Bronchial epithelial cell (primary cell): ENCODE data around the gene RPS6KA6. TPM values are rescaled to one million over a fixed set of nuclear protein-coding genes. Genes with fewer than 3 reads are reported as not detected.

Experiments used
- DNase-seq: peaks from one replicate; pipeline ENCODE4 v3.0.0-alpha.2; 2010; ENCODE audit warnings: low read depth
- FAIRE-seq: peaks from 2 replicates; lab custom pipeline; 2011; peaks lifted over from hg19 to GRCh38; lab: Jason Lieb, UNC
- H3K27me3 ChIP-seq: 2 replicates; pipeline ENCODE4 v1.5.1; 2011; ENCODE audit warnings: low read length; ENCODE audit not compliant: control insufficient read depth, insufficient read depth
- H3K36me3 ChIP-seq: 2 replicates; pipeline ENCODE4 v1.5.1; 2011; ENCODE audit warnings: low read length; ENCODE audit not compliant: control insufficient read depth, insufficient read depth
- H3K4me3 ChIP-seq: 2 replicates; pipeline ENCODE4 v1.5.1; 2011; ENCODE audit warnings: mild to moderate bottlenecking, low read depth, low read length, control low read depth
- CTCF ChIP-seq: IDR thresholded peaks from 2 replicates; pipeline ENCODE4 v1.5.1; 2011; ENCODE audit warnings: mild to moderate bottlenecking, moderate library complexity, low read length, control low read depth, inconsistent platforms; ENCODE audit not compliant: insufficient read depth, severe bottlenecking
- total RNA-seq: library from RNA; depleted of rRNA; stranded (reverse); fragments of >200 nt; gene quantifications from 2 replicates; pipeline ENCODE4 v1.2.1, GENCODE V29; 2014

RPS6KA6 gene
- total RNA-seq, 1 donor from 2014 or later: 5.3 TPM

- peak; percentile 62 for TF ChIP-seq CTCF
- Histone ChIP-seq H3K27me3 (no peaks in the 10 kb centered on the region), H3K36me3 (no peaks in the 10 kb centered on the region), H3K4me3 (no peak overlapping the region)
- DNase-seq: peak; percentile 21
- FAIRE-seq: no peak
Observed at GRCh38 chrX:84046403-84046984, 141.5 kb downstream of the RPS6KA6 start.

- TF ChIP-seq CTCF: no peak
- Histone ChIP-seq H3K27me3 (no peaks in the 10 kb centered on the region), H3K36me3 (no peaks in the 10 kb centered on the region), H3K4me3 (no peak overlapping the region)
- DNase-seq: no peak
- FAIRE-seq: no peak
Observed at GRCh38 chrX:84044051-84044450, 143.9 kb downstream of the RPS6KA6 start.
